Calu3 (cell line): Measurements from ENCODE around the gene RPTOR. TPM values are rescaled to one million over a fixed set of nuclear protein-coding genes. Genes with fewer than 3 reads are reported as not detected.

Source experiments
- BruUV-seq: library from RNA; stranded (reverse); fragments of 400-500 nt; replicated peaks from 2 replicates; lab custom pipeline; 2021; lab: Mats Ljungman, UMichigan
- CTCF ChIA-PET: fragments of 300-600 bp; sonication (Branson Sonifier 250); formaldehyde crosslinking; loops from one replicate; lab custom pipeline; 2022; ENCODE audit warnings: antibody characterized with exemption; lab: Charles Lee
- DNase-seq: peaks from one replicate; pipeline ENCODE4 v3.0.0; 2022
- H3K27ac Mint-ChIP-seq: one replicate; pipeline ENCODE4 v1.8.0; 2022; ENCODE audit warnings: mixed read lengths; ENCODE audit not compliant: unreplicated experiment
- H3K27me3 Mint-ChIP-seq: one replicate; pipeline ENCODE4 v1.8.0; 2022; ENCODE audit warnings: mixed read lengths; ENCODE audit not compliant: unreplicated experiment
- H3K36me3 Mint-ChIP-seq: one replicate; pipeline ENCODE4 v1.8.0; 2022; ENCODE audit warnings: mild to moderate bottlenecking, moderate library complexity, mixed read lengths; ENCODE audit not compliant: insufficient read depth, unreplicated experiment
- H3K4me1 Mint-ChIP-seq: one replicate; pipeline ENCODE4 v1.8.0; 2022; ENCODE audit warnings: mild to moderate bottlenecking, low read depth, mixed read lengths; ENCODE audit not compliant: unreplicated experiment
- H3K4me3 Mint-ChIP-seq: one replicate; pipeline ENCODE4 v1.8.0; 2022; ENCODE audit warnings: mild to moderate bottlenecking, low read depth, moderate library complexity, mixed read lengths; ENCODE audit not compliant: unreplicated experiment
- H3K9me3 Mint-ChIP-seq: one replicate; pipeline ENCODE4 v1.8.0; 2022; ENCODE audit warnings: low read depth, mixed read lengths; ENCODE audit not compliant: unreplicated experiment
- CTCF ChIP-seq: fragments of 200-600 bp; IDR thresholded peaks from one replicate; pipeline ENCODE4 v1.8.0; 2022; ENCODE audit warnings: antibody characterized with exemption; ENCODE audit not compliant: unreplicated experiment
- intact Hi-C: fragments of 100-400 bp; cut with micrococcal nuclease; formaldehyde crosslinking; loops from one replicate; pipeline ENCODE4 v1.10.0; 2022; ENCODE audit not compliant: unreplicated experiment
- total RNA-seq: library from RNA; stranded (reverse); gene quantifications from 2 replicates; pipeline ENCODE4 v1.2.3, GENCODE V29; 2022

Gene RPTOR
- total RNA-seq, 1 experiment from 2014 or later: 41.8 TPM

- Mint-ChIP-seq H3K36me3 (no peaks in the 10 kb centered on the region), H3K27me3 (no peaks in the 10 kb centered on the region), H3K27ac (peak overlapping the region; percentile 78), H3K9me3 (peaks cover 4% of the 10 kb centered on the region), H3K4me3 (peak overlapping the region; percentile 48), H3K4me1 (peaks cover 43% of the 10 kb centered on the region)
- no TSS peak for BruUV-seq
- no peak for TF ChIP-seq CTCF
- intact Hi-C loops: no loop called here
- CTCF ChIA-PET: interaction anchor here (1.0 kb wide), 1 partner anchor 11 kb away, joined by 3 read pairs; no protein-coding TSS in a partner anchor
- peak; percentile 78 for DNase-seq
Observed at GRCh38 chr17:80720610-80721577, 176.3 kb downstream of the RPTOR start.

- Mint-ChIP-seq H3K4me3 (no peak overlapping the region), H3K27ac (no peak overlapping the region), H3K36me3 (peaks cover 12% of the 10 kb centered on the region), H3K27me3 (no peaks in the 10 kb centered on the region), H3K9me3 (peaks cover 4% of the 10 kb centered on the region), H3K4me1 (peaks cover 43% of the 10 kb centered on the region)
- CTCF ChIA-PET: no interaction called here
- no TSS peak for BruUV-seq
- no peak for DNase-seq
- TF ChIP-seq CTCF: no peak
- intact Hi-C loops: no loop called here
Observed at GRCh38 chr17:80722661-80723060, 178.0 kb downstream of the RPTOR start.

- no peak for DNase-seq
- CTCF ChIA-PET: no interaction called here
- no peak overlapping the region for H3K27ac Mint-ChIP-seq
- H3K4me1 Mint-ChIP-seq: peaks cover 30% of the 10 kb centered on the region
- H3K4me3 Mint-ChIP-seq: no peak overlapping the region
- intact Hi-C loops: no loop called here
- TF ChIP-seq CTCF: no peak
- BruUV-seq: no TSS peak
- H3K27me3 Mint-ChIP-seq: no peaks in the 10 kb centered on the region
- peaks cover 12% of the 10 kb centered on the region for H3K36me3 Mint-ChIP-seq
- H3K9me3 Mint-ChIP-seq: peaks cover 4% of the 10 kb centered on the region
Observed at GRCh38 chr17:80724775-80725266, 180.2 kb downstream of the RPTOR start.

- H3K4me3 Mint-ChIP-seq: no peak overlapping the region
- intact Hi-C loops: no loop called here
- H3K4me1 Mint-ChIP-seq: peaks cover 30% of the 10 kb centered on the region
- no peaks in the 10 kb centered on the region for H3K27me3 Mint-ChIP-seq
- H3K36me3 Mint-ChIP-seq: peaks cover 12% of the 10 kb centered on the region
- no peak for DNase-seq
- no peak overlapping the region for H3K27ac Mint-ChIP-seq
- no TSS peak for BruUV-seq
- no peak for TF ChIP-seq CTCF
- peaks cover 4% of the 10 kb centered on the region for H3K9me3 Mint-ChIP-seq
- CTCF ChIA-PET: no interaction called here
Observed at GRCh38 chr17:80725517-80725916, 180.9 kb downstream of the RPTOR start.
